BLaER1 (cell line): ENCODE results near the gene BTNL8.

Experiments used
- H3K27ac ChIP-seq: shearing (Covaris generic); formaldehyde crosslinking; 2 replicates; pipeline ENCODE4 v1.8.1; 2022
- H3K27me3 ChIP-seq: shearing (Covaris generic); formaldehyde crosslinking; 2 replicates; pipeline ENCODE4 v1.8.1; 2022
- H3K36me3 ChIP-seq: shearing (Covaris generic); formaldehyde crosslinking; 2 replicates; pipeline ENCODE4 v1.8.1; 2022
- H3K4me1 ChIP-seq: shearing (Covaris generic); formaldehyde crosslinking; 2 replicates; pipeline ENCODE4 v1.8.1; 2022
- H3K4me2 ChIP-seq: shearing (Covaris generic); formaldehyde crosslinking; 2 replicates; pipeline ENCODE4 v1.8.1; 2022
- H3K4me3 ChIP-seq: shearing (Covaris generic); formaldehyde crosslinking; 2 replicates; pipeline ENCODE4 v1.8.1; 2022
- H3K9ac ChIP-seq: shearing (Covaris generic); formaldehyde crosslinking; 2 replicates; pipeline ENCODE4 v1.8.1; 2022
- H3K9me3 ChIP-seq: shearing (Covaris generic); formaldehyde crosslinking; 2 replicates; pipeline ENCODE4 v1.8.1; 2022
- H4K20me1 ChIP-seq: shearing (Covaris generic); formaldehyde crosslinking; 2 replicates; pipeline ENCODE4 v1.8.1; 2022
- Cebpa-rat ChIP-seq: shearing (Covaris generic); IDR thresholded peaks from 2 replicates; pipeline ENCODE4 v1.8.1; 2022

Gene BTNL8

GRCh38 chr5:180982008-180982741 lies 83.2 kb downstream of the BTNL8 start:
- H3K9me3 ChIP-seq = no peaks in the 10 kb centered on the region
- no peak for TF ChIP-seq Cebpa-rat
- H4K20me1 ChIP-seq = no peaks in the 10 kb centered on the region

GRCh38 chr5:180988016-180988415 lies 89.1 kb downstream of the BTNL8 start:
- no peak for TF ChIP-seq Cebpa-rat
- Histone ChIP-seq H3K9me3 (no peaks in the 10 kb centered on the region), H3K36me3 (no peaks in the 10 kb centered on the region), H3K4me2 (no peak overlapping the region), H4K20me1 (no peaks in the 10 kb centered on the region), H3K9ac (no peak overlapping the region), H3K27me3 (no peaks in the 10 kb centered on the region), H3K4me1 (0 out of 2 replicates have a peak, but pooled peaks cover 7% of the 10 kb centered on the region), H3K27ac (no peak overlapping the region), H3K4me3 (no peak overlapping the region)

More at GRCh38 chr5:180982008-180982741, 83.2 kb downstream of the BTNL8 start:
- no peak overlapping the region for H3K4me3 ChIP-seq
- no peaks in the 10 kb centered on the region for H3K36me3 ChIP-seq
- no peaks in the 10 kb centered on the region for H3K4me1 ChIP-seq
- no peak overlapping the region for H3K27ac ChIP-seq
- H3K4me2 ChIP-seq = no peak overlapping the region
- H3K27me3 ChIP-seq = no peaks in the 10 kb centered on the region
- no peak overlapping the region for H3K9ac ChIP-seq

- no peak within 1 kb of the TSS for H3K9ac ChIP-seq
- no peak within 1 kb of the TSS for H3K27ac ChIP-seq
- H3K9me3 ChIP-seq = no peaks in the 10 kb centered on the region
- no peaks in the 10 kb centered on the region for H4K20me1 ChIP-seq
- H3K36me3 ChIP-seq = no peaks in the 10 kb centered on the region
- H3K27me3 ChIP-seq = no peaks in the 10 kb centered on the region
- 0 out of 2 replicates have a peak, but pooled peaks cover 7% of the 10 kb centered on the region for H3K4me1 ChIP-seq
- no peak within 1 kb of the TSS for H3K4me2 ChIP-seq
- no peak for TF ChIP-seq Cebpa-rat
- no peak within 1 kb of the TSS for H3K4me3 ChIP-seq
Measured at GRCh38 chr5:180988592-180988991, 89.6 kb downstream of the BTNL8 start, which contains the start of gene BTNL3. BTNL3 (plus strand) TSS chr5:180988846; CDS start chr5:180989029, 183 bp downstream.

- H3K36me3 ChIP-seq = no peaks in the 10 kb centered on the region
- H3K4me2 ChIP-seq = no peak overlapping the region
- no peaks in the 10 kb centered on the region for H4K20me1 ChIP-seq
- H3K9ac ChIP-seq = no peak overlapping the region
- H3K27ac ChIP-seq = no peak overlapping the region
- H3K27me3 ChIP-seq = no peaks in the 10 kb centered on the region
- 0 out of 2 replicates have a peak, but pooled peaks cover 7% of the 10 kb centered on the region for H3K4me1 ChIP-seq
- H3K9me3 ChIP-seq = peaks cover 5% of the 10 kb centered on the region; the same call in 1 of the 2 replicates
- H3K4me3 ChIP-seq = no peak overlapping the region
- no peak for TF ChIP-seq Cebpa-rat
Measured at GRCh38 chr5:180990086-180990881, 91.3 kb downstream of the BTNL8 start.

- no peak for TF ChIP-seq Cebpa-rat
- Histone ChIP-seq H3K27ac (no peak overlapping the region), H3K36me3 (no peaks in the 10 kb centered on the region), H3K9ac (no peak overlapping the region), H3K4me3 (no peak overlapping the region), H4K20me1 (no peaks in the 10 kb centered on the region), H3K4me2 (no peak overlapping the region), H3K9me3 (peaks cover 5% of the 10 kb centered on the region; the same call in 1 of the 2 replicates), H3K4me1 (peaks cover 8% of the 10 kb centered on the region; the same call in 1 of the 2 replicates), H3K27me3 (no peaks in the 10 kb centered on the region)
Measured at GRCh38 chr5:180990882-180991242, 91.9 kb downstream of the BTNL8 start.
